Mesenchymal stem cell (in vitro differentiated cells and primary cell): ENCODE measurements around the gene AGK.

Source experiments
- DNase-seq: peaks from one replicate; pipeline ENCODE4 v3.0.0-alpha.2; 2013
- H2AFZ ChIP-seq: one replicate; pipeline ENCODE4 v1.6.1; 2013; ENCODE audit warnings: low read depth, mild to moderate bottlenecking, control low read depth, inconsistent platforms, low read length, moderate library complexity
- H2AK5ac ChIP-seq: 2 replicates; pipeline ENCODE4 v1.6.1; 2013; ENCODE audit warnings: low read length, moderate library complexity, mild to moderate bottlenecking, inconsistent platforms; ENCODE audit not compliant: severe bottlenecking
- H2BK120ac ChIP-seq: one replicate; pipeline ENCODE4 v1.6.1; 2013; ENCODE audit warnings: low read depth, mild to moderate bottlenecking, inconsistent platforms, low read length, moderate library complexity
- H2BK12ac ChIP-seq, 2 experiments: one replicate each; pipeline ENCODE4 v1.6.1; 2013; ENCODE audit warnings: inconsistent platforms in 2 of 2, low read length in 2 of 2, mild to moderate bottlenecking in 2 of 2, moderate library complexity in 2 of 2, control low read depth in 1 of 2
- H2BK15ac ChIP-seq: one replicate; pipeline ENCODE4 v1.6.1; 2013; ENCODE audit warnings: mild to moderate bottlenecking, low read depth, inconsistent platforms; ENCODE audit not compliant: poor library complexity, severe bottlenecking
- H2BK5ac ChIP-seq: 2 replicates; pipeline ENCODE4 v1.6.1; 2013; ENCODE audit warnings: low read depth, mild to moderate bottlenecking, low read length, control low read depth, inconsistent platforms; ENCODE audit not compliant: poor library complexity, severe bottlenecking
- H3K14ac ChIP-seq, 2 experiments: one replicate each; pipeline ENCODE4 v1.6.1; 2013; ENCODE audit warnings: inconsistent platforms in 2 of 2, low read length in 2 of 2, control low read depth in 1 of 2, mild to moderate bottlenecking in 1 of 2, moderate library complexity in 1 of 2
- H3K18ac ChIP-seq, 2 experiments: one replicate each; pipeline ENCODE4 v1.6.1; 2013; ENCODE audit warnings: inconsistent platforms in 2 of 2, low read length in 2 of 2, control low read depth in 1 of 2, low read depth in 1 of 2, mild to moderate bottlenecking in 1 of 2
- H3K23ac ChIP-seq, 2 experiments: one replicate each; pipeline ENCODE4 v1.6.1; 2013; ENCODE audit warnings: inconsistent platforms in 2 of 2, low read length in 2 of 2, mild to moderate bottlenecking in 2 of 2, moderate library complexity in 2 of 2, control low read depth in 1 of 2
- H3K27ac ChIP-seq: 2 replicates; pipeline ENCODE4 v1.5.1; 2013; ENCODE audit warnings: mild to moderate bottlenecking, moderate library complexity, low read length, control low read depth, inconsistent platforms; ENCODE audit not compliant: poor library complexity, severe bottlenecking
- H3K27me3 ChIP-seq, 2 experiments: 2 replicates each; pipeline versions ENCODE4 v1.6.1 to v1.7.0; 2013; ENCODE audit warnings: low read length in 2 of 2, mild to moderate bottlenecking in 2 of 2, moderate library complexity in 2 of 2, control low read depth in 1 of 2, inconsistent platforms in 1 of 2; ENCODE audit not compliant: control insufficient read depth in 1 of 2, insufficient read depth in 1 of 2
- H3K36me3 ChIP-seq, 2 experiments: 2 replicates each; pipeline versions ENCODE4 v1.6.1 to v1.7.0; 2013; ENCODE audit warnings: low read length in 2 of 2, control low read depth in 1 of 2, inconsistent platforms in 1 of 2, low read depth in 1 of 2, mild to moderate bottlenecking in 1 of 2; ENCODE audit not compliant: insufficient read depth in 2 of 2, control insufficient read depth in 1 of 2
- H3K4ac ChIP-seq, 2 experiments: one replicate each; pipeline ENCODE4 v1.6.1; 2013; ENCODE audit warnings: inconsistent platforms in 2 of 2, low read length in 2 of 2, mild to moderate bottlenecking in 2 of 2, moderate library complexity in 2 of 2, control low read depth in 1 of 2, low read depth in 1 of 2
- H3K4me1 ChIP-seq: 2 replicates; pipeline ENCODE4 v1.6.1; 2013; ENCODE audit warnings: low read depth, low read length, control low read depth; ENCODE audit not compliant: control insufficient read depth, insufficient read depth
- H3K4me2 ChIP-seq: 2 replicates; pipeline ENCODE4 v1.6.1; 2013; ENCODE audit warnings: low read length, mild to moderate bottlenecking, inconsistent platforms; ENCODE audit not compliant: poor library complexity, severe bottlenecking
- H3K4me3 ChIP-seq, 2 experiments: 2 replicates each; pipeline versions ENCODE4 v1.5.1 to v1.7.0; 2013; ENCODE audit warnings: low read length in 2 of 2, mild to moderate bottlenecking in 2 of 2, control low read depth in 1 of 2, low read depth in 1 of 2; ENCODE audit not compliant: insufficient read depth in 1 of 2
- H3K79me1 ChIP-seq: replicated peaks from 2 replicates; pipeline ENCODE4 v1.6.1; 2013; ENCODE audit warnings: mild to moderate bottlenecking, control low read depth, low read length, inconsistent platforms; ENCODE audit not compliant: poor library complexity, severe bottlenecking
- H3K9ac ChIP-seq: 2 replicates; pipeline ENCODE4 v1.7.0; 2013; ENCODE audit warnings: mild to moderate bottlenecking, low read length, moderate library complexity
- H3K9me3 ChIP-seq: 2 replicates; pipeline ENCODE4 v1.7.0; 2013; ENCODE audit warnings: mild to moderate bottlenecking, low read length; ENCODE audit not compliant: control insufficient read depth
- H4K8ac ChIP-seq: one replicate; pipeline ENCODE4 v1.6.1; 2013; ENCODE audit warnings: inconsistent platforms, mild to moderate bottlenecking, low read length, moderate library complexity
- H4K91ac ChIP-seq: one replicate; pipeline ENCODE4 v1.6.1; 2013; ENCODE audit warnings: mild to moderate bottlenecking, low read length, inconsistent platforms
- WGBS: methylation state at CpG from one replicate; pipeline ENCODE4 v1.1.7; 2013; ENCODE audit warnings: mixed read lengths; 5-methylcytosine and 5-hydroxymethylcytosine counted together

The AGK gene

DNA sequence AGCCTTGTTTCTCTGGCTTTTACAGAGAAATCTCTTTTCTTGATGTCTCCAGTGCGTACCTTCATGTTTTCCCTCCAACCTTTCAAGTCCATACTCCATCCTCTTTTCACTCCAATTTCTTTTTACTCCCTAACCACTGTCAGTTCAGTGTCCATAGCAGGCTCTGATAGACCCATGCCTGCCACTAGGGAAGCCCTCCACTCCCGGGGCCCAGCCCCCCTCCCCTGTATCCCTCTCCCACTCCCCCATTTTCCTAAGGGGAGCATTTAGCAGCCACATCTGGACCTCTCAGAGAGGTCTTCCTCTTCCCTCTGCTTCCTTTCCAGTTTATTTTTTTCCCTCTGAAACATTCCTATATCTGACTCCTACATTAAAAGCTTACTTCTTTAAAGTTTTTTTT, 117.6 kb downstream of the AGK start:
- no peak overlapping the region for H3K9ac ChIP-seq
- H3K18ac ChIP-seq = no peak overlapping the region
- H3K27me3 ChIP-seq = no peaks in the 10 kb centered on the region
- H3K23ac ChIP-seq = no peak overlapping the region
- WGBS = 94% methylated on average over 2 of the region's 2 CpGs
- H3K36me3 ChIP-seq = peaks cover 17 to 33% of the 10 kb centered on the region in 2 experiments
- no peak overlapping the region for H2AK5ac ChIP-seq
- no peak for DNase-seq
- H3K9me3 ChIP-seq = peaks cover 3% of the 10 kb centered on the region
- H2BK12ac ChIP-seq = no peak overlapping the region
- H4K91ac ChIP-seq = no peak overlapping the region
- no peak overlapping the region for H3K4me3 ChIP-seq
- no peak overlapping the region for H3K4me2 ChIP-seq
- no peak overlapping the region for H2BK120ac ChIP-seq
- H3K4ac ChIP-seq = no peak overlapping the region
- no peak overlapping the region for H2AFZ ChIP-seq
- H3K4me1 ChIP-seq = no peaks in the 10 kb centered on the region
- no peak overlapping the region for H2BK5ac ChIP-seq
- H4K8ac ChIP-seq = no peak overlapping the region
- no peak overlapping the region for H2BK15ac ChIP-seq
- no peak overlapping the region for H3K27ac ChIP-seq
- H3K79me1 ChIP-seq = peaks cover 3% of the 10 kb centered on the region
- H3K14ac ChIP-seq = no peak overlapping the region

DNA sequence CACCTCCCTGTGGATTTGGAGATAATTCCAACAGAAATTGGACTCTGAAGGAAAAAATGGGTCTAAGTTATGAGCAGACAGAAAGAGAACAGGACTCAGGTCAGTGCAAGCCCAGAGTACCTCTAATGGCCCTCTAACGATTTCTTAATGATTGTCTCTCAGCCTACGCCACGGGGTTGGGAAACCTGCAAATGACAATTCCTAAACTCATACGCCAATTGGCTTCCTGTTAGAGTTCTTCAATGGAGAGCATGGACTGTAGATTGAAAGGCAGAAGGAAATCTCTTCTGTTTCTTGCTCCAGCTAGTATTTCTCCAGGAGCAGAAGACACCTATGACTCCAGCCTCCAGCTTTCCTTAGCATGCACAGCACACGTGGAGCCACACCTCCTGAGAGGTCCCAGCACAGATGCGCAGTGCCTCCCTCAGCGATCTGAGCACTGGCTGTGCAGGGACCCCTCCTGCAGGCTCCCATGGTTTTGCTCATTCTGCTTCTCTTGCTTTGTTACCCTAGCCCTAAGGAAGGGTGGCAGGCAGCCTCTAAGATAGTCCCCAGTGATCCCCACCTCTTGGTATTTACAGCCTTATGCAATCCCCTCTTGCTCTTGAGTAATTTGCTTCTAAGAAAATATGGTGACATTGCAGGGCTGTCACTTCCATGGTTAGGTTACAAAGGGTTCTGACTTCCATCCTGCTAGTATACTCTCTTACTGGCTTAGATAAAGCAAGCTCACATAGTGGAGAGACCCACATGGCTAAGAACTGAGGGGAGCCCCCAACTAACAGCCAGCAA, 120.7 kb downstream of the AGK start:
- no peak overlapping the region for H3K4me3 ChIP-seq
- no peak overlapping the region for H3K4ac ChIP-seq
- H3K4me1 ChIP-seq = no peaks in the 10 kb centered on the region
- H3K4me2 ChIP-seq = no peak overlapping the region
- H3K79me1 ChIP-seq = peaks cover 4% of the 10 kb centered on the region
- peaks cover 3% of the 10 kb centered on the region for H3K9me3 ChIP-seq
- DNase-seq = peak; percentile 6
- H2BK12ac ChIP-seq = no peak overlapping the region
- H2BK120ac ChIP-seq = no peak overlapping the region
- no peak overlapping the region for H4K8ac ChIP-seq
- H2BK5ac ChIP-seq = no peak overlapping the region
- H4K91ac ChIP-seq = no peak overlapping the region
- H2AK5ac ChIP-seq = no peak overlapping the region
- no peak overlapping the region for H3K18ac ChIP-seq
- no peak overlapping the region for H3K14ac ChIP-seq
- H3K23ac ChIP-seq = no peak overlapping the region
- H2AFZ ChIP-seq = no peak overlapping the region
- no peaks in the 10 kb centered on the region for H3K27me3 ChIP-seq
- WGBS = over 99% methylated on average over 6 of the region's 7 CpGs
- no peak overlapping the region for H2BK15ac ChIP-seq
- no peak overlapping the region for H3K9ac ChIP-seq
- H3K36me3 ChIP-seq = peaks cover 3 to 13% of the 10 kb centered on the region in 2 experiments
- no peak overlapping the region for H3K27ac ChIP-seq

DNA sequence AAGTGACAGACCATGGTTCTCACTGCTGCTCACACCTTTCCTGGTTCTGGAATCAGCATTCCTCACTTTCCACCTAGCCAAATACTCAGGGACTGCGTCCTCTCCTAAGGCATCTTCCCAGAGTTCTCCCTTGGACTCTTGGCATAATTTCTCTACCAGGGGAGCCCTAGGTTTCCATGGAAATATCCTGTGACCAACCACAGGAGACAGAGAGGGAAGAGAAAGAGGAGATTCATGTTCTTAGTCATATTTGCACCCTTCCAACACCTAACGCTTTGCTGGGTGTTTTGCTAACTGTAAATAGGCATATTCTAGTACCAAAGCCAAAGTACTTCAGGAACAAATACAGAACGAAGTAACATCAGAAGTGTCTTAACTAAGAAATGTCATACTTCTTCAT, 122.1 kb downstream of the AGK start:
- Histone ChIP-seq H2BK120ac (no peak overlapping the region), H2AK5ac (no peak overlapping the region), H3K27ac (no peak overlapping the region), H3K27me3 (no peaks in the 10 kb centered on the region), H3K4ac (no peak overlapping the region), H2BK5ac (no peak overlapping the region), H3K4me2 (no peak overlapping the region), H3K23ac (no peak overlapping the region), H3K18ac (no peak overlapping the region), H2BK15ac (no peak overlapping the region), H3K9me3 (peaks cover 3% of the 10 kb centered on the region), H3K79me1 (peaks cover 4% of the 10 kb centered on the region), H3K9ac (no peak overlapping the region), H3K4me1 (no peaks in the 10 kb centered on the region), H3K4me3 (no peak overlapping the region), H2BK12ac (no peak overlapping the region), H4K8ac (no peak overlapping the region), H2AFZ (no peak overlapping the region), H3K36me3 (peaks cover 3 to 10% of the 10 kb centered on the region in 2 experiments), H3K14ac (no peak overlapping the region), H4K91ac (no peak overlapping the region)
- DNase-seq = no peak
- 90% methylated on average over 2 of the region's 3 CpGs for WGBS

GRCh38 chr7:141674171-141674671, 123.0 kb downstream of the AGK start:
- no peak overlapping the region for H3K18ac ChIP-seq
- H2AFZ ChIP-seq = no peak overlapping the region
- H3K4me2 ChIP-seq = no peak overlapping the region
- H3K23ac ChIP-seq = no peak overlapping the region
- WGBS = over 99% methylated on average over 4 of the region's 5 CpGs
- H2BK5ac ChIP-seq = no peak overlapping the region
- H3K9ac ChIP-seq = no peak overlapping the region
- no peak overlapping the region for H2BK120ac ChIP-seq
- peaks cover 3% of the 10 kb centered on the region for H3K9me3 ChIP-seq
- no peak overlapping the region for H3K4me3 ChIP-seq
- DNase-seq = no peak
- H3K14ac ChIP-seq = no peak overlapping the region
- no peak overlapping the region for H2BK15ac ChIP-seq
- peaks cover 3 to 7% of the 10 kb centered on the region in 2 experiments for H3K36me3 ChIP-seq
- no peak overlapping the region for H4K91ac ChIP-seq
- no peaks in the 10 kb centered on the region for H3K27me3 ChIP-seq
- no peak overlapping the region for H3K4ac ChIP-seq
- H3K27ac ChIP-seq = no peak overlapping the region
- no peak overlapping the region for H2BK12ac ChIP-seq
- H3K79me1 ChIP-seq = peaks cover 4% of the 10 kb centered on the region
- no peak overlapping the region for H2AK5ac ChIP-seq
- H3K4me1 ChIP-seq = no peaks in the 10 kb centered on the region
- H4K8ac ChIP-seq = no peak overlapping the region
